LNCAP (cell line): ENCODE data around the gene ZMAT5.

ENCODE experiments used
- TF ChIP-seq, protein P1 (sequence below): fragments of 450-650 bp; IDR thresholded peaks from 2 replicates; pipeline ENCODE4 v1.5.1; 2017; ENCODE audit warnings: mild to moderate bottlenecking

ZMAT5 gene

DNA sequence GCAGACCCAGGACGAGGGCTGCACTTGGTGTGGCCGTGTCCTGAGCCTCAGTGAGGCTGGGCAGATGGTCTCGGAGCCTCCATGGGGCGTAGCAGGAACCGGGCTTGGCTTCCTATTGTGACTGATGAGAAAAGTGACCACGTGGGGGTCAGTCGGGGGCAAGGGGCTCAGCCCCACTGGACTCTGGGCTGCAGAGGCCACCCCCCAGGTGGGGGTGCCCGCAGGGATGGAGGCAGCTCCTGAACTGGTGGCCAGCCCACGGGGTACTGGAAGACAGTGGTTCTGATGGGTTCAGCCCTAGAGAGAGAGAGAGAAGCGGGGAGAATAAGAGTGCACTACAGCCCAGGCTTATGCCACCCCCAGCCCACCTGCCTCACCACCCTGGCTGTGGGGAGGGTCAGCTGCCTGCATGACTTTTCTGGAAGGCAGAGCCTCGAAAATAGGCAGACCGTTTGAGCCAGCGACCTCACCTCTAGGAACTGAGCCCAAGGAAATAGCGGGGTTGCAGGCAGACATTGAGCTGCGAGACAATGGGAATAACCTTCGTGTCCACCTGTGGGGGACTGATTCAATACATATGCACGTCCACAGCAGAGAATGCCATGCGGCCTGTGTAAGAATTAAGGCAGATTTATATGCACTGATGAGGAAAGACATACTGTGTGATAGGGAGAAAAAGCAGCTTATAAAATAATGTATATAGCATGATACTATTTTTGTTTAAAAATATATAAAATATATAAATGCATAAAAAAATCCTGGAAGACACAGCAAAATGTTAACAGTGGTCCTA, 35.6 kb downstream of the ZMAT5 start:
- TF ChIP-seq, protein P1, sequence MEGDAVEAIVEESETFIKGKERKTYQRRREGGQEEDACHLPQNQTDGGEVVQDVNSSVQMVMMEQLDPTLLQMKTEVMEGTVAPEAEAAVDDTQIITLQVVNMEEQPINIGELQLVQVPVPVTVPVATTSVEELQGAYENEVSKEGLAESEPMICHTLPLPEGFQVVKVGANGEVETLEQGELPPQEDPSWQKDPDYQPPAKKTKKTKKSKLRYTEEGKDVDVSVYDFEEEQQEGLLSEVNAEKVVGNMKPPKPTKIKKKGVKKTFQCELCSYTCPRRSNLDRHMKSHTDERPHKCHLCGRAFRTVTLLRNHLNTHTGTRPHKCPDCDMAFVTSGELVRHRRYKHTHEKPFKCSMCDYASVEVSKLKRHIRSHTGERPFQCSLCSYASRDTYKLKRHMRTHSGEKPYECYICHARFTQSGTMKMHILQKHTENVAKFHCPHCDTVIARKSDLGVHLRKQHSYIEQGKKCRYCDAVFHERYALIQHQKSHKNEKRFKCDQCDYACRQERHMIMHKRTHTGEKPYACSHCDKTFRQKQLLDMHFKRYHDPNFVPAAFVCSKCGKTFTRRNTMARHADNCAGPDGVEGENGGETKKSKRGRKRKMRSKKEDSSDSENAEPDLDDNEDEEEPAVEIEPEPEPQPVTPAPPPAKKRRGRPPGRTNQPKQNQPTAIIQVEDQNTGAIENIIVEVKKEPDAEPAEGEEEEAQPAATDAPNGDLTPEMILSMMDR, result no peak

DNA sequence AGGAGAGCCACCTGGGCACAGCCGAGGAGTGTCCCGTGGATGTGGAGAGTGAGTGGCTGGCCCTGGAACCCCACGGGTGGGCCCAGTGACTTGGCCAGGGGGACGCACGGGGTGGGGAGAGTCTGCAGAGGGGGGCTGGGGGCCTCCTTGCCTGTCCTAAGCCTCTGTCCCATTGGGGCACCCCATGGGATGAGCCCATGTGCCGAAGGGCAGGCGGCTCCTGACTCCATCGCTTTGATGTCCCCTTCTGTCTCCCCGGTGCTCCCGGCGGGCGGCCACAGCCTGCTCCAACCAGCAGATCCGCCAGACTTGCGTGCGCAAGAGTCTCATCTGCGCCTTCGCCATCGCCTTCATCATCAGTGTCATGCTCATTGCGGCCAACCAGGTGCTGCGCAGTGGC, 37.6 kb downstream of the ZMAT5 start:
- TF ChIP-seq, protein P1, result no peak

DNA sequence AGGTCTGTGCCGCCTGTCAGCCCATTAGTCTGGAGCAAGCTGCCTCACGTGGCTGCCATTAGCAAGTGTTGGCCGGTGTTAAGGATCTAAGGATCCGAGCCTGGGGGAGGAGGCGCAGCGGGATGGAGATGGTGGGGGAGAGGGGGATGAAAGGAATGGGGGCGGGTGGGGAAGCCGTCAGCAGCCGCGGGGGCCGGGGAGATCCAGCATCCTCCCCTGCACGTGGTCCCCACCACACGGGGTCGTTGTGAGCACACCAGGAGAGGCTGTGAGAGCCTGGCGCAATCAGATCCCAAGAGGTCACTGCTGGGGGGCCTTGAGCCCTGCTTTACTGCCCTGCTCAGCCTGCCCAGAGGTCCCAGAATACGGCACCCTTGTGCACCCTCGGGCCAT, 39.7 kb downstream of the ZMAT5 start:
- TF ChIP-seq, protein P1, result no peak

DNA sequence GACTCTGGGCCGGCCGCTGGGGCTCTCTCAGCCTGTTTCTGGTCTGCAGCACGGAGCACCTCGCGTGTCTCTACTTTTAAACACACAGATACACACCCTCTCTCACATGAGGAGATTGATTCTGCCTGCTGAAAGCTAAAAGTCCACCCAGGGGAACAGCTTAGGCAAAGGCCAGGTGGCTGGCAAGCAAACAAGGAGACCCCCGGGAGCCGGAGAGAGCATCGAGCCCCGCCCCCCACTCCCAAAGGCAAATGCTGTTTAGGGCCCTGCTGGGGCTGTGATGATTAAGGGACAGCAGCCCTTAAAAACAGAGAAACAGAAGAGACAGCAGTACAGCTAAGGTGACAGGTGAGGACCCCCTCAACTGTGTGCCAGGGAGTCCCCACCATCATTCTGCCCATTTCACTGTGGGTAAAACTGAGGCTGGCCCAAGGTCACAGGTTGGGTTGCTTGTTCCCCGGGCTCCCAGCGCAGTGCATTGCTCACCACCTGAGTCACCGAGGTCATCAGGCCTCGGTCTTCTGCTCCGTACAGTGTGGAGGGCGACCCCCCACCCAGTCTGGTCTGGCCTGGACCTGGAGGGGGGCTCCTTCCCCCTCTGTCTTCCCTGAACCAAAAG, 40.2 kb downstream of the ZMAT5 start:
- TF ChIP-seq, protein P1, result no peak

DNA sequence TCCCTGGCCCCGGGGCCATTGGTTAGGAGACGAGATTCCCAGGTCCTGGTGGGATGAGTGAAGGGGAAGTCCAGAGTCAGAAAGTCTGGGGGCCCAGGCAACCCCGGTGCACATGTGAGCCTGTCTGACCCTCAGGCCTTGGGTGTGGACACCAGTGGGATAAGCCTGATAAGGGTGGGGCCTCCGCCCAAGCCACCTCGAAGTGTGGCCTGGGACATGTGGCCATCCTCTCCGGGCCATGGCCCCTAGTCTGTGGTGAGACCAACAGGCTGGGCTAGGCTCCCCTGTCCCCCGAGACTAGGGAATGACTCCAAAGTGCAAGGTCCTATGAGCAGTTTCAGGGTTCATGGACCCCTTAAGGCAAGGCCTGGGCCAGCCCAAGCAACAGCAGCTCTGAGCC, 40.7 kb downstream of the ZMAT5 start:
- TF ChIP-seq, protein P1, result no peak

DNA sequence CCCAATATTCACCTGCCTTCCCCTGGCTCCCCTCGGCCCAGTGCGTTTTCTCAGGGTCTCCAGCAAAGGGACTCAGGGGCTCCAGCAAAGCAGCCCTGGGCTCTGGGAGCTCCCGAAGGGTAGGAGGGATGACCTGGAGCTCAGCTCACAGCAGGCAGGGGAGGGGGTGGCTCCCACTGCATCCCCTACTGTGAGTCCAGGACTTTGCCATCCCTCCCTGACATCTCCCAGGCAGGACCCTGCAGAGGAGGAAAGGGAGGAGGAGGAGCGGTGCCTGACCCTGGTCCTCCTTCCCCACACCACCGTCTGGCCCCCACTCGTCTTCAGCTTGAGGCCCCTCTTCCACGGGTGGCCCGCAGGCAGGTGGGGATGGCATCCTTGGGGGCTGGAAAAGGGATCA, 42.0 kb downstream of the ZMAT5 start:
- TF ChIP-seq, protein P1, result no peak

DNA sequence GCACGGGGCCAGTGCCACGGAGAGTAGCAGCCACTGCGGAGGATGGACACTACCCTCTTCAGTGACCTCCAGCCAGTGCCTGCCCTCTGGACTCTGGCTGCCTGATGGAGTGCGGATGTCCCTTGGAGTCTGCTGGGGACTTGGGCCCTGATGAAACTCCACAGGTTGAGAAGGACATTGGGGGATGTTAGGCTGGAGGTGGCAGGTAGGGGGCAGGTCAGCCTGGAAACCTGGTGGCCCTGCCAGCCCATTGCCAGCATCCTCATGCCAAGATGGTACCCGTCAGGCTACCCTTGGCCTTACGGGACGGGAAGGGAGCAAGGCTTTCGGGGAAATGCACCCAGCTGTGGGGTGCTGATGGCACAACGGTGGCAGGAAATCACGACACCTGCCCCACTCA, 43.0 kb downstream of the ZMAT5 start:
- TF ChIP-seq, protein P1, result no peak
